KG1 (cell line): ENCODE measurements around the gene FRMD3.
A peak's percentile ranks its signal among the peaks of the same experiment; 100 is the strongest.

Experiments used
- DNase-seq: peaks from one replicate; lab custom pipeline; 2025; lab: John Stamatoyannopoulos, UW

The FRMD3 gene

DNA sequence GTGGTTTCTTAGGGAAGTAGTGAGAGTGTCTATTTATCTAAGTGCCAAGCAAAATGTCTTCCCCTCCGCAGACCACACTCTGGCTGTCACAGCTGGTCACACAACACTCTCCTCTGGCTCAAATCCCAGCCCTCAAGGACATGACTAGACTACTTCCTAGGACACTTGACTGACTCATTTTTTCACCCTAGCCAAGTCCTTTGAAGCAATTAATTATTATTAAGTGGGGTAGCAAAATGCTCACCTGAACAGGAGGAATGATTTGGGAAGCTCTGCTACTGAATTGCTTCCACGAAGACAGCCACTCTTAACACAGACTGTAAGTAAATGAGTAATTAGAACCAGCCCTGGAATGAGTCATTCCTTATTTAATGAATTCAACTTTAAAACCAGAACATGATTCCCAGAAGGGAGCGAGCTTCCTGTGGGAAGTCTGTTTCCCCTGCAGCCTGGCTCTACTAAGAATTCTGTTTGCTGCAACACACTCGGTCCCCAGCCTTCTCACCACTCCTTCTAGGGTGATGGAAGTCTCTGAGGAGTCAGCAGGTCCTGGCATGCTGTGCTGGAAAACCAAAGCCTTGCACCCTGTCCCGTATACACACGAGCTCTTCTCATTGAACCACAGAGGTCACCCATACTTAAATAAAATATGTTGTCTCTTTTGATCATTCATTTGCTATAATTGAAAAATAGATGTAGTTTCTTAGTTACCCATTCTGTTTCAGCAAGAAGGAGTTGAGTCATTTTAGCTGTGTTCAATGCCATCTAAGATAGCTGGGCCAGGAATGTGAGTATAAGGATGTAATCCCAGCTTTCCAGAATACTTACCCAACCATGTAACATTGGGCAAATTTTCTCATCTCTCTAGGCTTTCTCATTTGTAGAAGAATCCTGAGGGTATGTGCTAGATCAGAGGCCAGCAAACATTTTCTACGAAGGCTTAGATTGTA, 256.6 kb downstream of the FRMD3 start:
- peak; percentile 28 for DNase-seq

- no peak for DNase-seq
Observed at GRCh38 chr9:83280790-83281189, 257.4 kb downstream of the FRMD3 start.

- no peak for DNase-seq
Observed at GRCh38 chr9:83280268-83280667, 257.9 kb downstream of the FRMD3 start.

- DNase-seq: no peak
Observed at GRCh38 chr9:83274787-83275186, 263.4 kb downstream of the FRMD3 start.

- DNase-seq: no peak
Observed at GRCh38 chr9:83271665-83272071, 266.5 kb downstream of the FRMD3 start.

DNA sequence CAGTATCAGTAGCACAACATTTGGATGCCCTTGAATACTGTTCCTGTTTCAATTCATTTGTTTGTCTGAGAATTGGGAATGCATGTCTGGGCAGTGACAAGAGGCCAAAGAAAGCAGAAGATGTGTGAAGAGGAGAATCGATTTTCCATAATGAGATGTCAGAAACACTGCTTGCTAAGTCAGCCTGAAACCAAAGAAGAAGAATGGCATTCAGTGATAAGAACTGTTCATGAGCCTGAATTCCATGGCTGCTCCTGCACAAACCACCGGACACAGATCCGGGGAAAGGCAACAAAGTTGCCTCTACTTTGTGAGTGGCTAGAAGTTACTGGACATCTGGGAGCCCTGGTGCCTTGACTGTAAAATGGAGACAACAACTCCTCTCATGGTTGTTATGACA, 268.1 kb downstream of the FRMD3 start:
- no peak for DNase-seq

- no peak for DNase-seq
Observed at GRCh38 chr9:83267741-83268140, 270.5 kb downstream of the FRMD3 start.

DNA sequence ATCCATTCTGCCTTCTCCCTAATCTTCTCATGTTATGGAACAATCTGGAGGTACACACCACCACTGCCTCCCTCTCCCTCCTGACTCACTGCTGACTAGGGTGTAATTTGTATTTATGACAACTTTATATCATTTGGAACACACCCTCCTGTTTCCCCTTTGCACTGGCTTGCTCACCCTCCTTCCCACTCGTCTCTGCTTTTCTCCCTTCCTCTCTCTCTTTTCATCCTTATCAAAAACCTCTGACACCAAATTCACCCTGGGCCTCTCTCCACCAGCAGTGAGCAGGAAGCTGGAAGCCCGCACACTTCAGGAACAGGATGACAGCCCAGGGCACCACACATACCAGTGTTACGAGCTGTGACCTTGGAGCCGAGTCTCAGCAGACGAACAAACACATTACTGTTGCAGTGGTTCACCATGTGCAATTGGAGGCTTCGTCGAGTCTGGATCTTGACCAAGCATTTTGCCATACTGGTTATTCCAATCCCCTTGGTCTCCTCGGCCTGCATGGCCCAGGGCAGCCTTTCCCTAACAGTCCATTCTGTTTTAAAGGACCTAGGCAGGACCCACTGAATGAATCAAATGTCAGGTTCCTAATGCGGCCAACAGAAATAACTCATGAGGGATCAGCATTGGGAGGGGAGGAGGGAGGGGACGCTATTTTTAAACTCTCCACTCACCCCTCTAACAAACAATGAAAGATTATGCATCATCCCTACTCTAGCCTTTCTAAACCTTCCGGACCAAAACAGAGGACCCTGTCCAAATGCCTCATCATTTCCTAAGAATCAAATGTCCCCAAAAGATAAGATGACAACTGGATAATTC, 271.3 kb downstream of the FRMD3 start:
- no peak for DNase-seq

DNA sequence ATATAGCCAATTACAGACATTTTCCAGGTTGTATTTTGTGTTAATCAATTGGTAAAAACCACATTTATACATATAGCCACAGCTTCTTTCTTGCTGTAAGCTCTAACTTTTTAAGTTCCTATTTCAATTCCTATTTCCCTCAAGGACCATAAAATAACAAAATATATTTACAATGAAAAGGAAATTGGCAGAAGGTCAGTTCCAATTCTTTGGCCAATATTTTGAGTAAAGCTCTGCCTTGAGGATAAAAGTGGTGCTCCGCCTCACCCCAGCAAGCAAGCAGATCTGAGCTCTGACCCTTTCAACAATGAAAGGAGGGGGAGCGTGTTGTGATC, 271.9 kb downstream of the FRMD3 start:
- no peak for DNase-seq

GRCh38 chr9:83264315-83264714, 273.9 kb downstream of the FRMD3 start:
- no peak for DNase-seq

DNA sequence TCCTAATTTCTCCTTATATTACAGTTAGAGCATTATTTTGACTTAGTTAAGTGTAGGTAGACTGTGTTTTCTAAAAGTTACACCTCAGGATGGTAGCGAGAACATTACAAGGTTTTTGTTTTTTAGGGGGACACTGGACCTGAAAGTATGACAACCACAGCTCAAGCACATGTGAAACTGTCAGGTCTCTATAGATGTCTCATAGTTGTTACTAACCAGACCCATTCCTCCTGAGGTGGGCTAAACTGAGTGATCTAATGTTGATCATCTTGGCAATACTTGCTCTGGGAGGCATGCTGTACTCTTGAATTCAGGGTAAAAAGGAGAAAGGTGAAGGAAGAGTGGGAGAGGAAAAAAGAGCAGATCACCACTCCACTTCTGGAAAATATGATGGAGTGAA, 278.6 kb downstream of the FRMD3 start:
- DNase-seq: no peak

DNA sequence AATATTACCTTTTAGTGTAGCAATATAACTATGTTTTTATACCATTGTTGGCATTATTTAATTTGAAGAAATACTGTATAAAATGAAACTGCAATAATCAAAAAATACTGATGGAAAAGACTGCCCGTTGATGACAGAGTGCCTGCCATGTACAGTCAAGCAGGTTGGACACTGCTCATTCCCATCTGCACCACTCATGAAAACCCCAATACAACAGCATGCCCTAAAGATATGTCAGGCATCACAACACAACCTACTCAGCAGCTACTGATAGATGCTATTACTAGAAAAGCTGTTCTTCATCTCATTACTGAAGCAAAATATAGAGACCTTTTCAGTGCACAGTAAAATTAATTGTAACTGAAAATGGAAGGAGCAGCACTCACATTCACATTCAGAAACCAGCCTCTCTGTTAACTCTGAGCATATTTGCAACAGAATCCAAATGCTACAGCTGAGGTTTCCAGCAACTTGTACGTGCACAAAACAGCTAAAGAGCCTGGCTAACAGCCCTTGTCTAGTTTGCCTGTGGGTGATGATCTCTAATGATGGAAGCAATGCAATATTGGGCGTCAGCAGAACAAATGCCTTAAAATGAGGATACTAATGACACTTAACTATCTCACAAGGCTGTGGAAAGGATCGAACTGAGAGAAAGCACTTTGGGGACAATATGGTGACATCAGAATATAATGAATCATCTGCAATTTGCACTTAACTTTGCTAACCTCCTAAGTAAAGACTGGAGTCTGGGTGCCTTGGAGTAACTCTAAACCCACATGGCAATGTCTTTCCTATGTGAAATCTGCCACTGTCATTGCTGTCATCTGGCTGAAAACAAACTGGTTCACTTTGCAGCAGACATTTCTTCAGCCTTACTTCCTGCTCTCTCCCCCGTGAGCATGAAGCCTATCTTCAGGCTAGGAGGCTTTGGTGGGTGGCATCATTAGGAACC, 280.0 kb downstream of the FRMD3 start:
- DNase-seq: no peak

DNA sequence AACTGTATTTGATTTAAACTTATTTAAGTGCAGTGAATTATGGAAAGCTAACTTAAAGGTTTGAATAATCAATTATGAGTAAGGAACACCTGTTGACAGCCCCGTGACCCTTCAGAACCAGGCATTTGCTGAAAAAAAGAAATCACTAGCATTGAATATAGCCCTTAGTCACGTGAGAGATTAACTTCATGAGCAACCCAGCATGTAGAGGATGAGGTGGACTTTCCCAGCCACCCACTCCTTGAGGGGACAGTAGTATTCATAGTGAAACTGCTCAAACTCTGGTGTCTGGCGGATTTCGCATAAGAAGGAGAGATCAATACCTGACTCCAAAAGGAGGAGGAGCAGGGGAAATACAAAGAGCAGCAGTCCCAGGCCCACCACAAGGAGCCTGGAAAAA, 290.5 kb downstream of the FRMD3 start:
- no peak for DNase-seq

DNA sequence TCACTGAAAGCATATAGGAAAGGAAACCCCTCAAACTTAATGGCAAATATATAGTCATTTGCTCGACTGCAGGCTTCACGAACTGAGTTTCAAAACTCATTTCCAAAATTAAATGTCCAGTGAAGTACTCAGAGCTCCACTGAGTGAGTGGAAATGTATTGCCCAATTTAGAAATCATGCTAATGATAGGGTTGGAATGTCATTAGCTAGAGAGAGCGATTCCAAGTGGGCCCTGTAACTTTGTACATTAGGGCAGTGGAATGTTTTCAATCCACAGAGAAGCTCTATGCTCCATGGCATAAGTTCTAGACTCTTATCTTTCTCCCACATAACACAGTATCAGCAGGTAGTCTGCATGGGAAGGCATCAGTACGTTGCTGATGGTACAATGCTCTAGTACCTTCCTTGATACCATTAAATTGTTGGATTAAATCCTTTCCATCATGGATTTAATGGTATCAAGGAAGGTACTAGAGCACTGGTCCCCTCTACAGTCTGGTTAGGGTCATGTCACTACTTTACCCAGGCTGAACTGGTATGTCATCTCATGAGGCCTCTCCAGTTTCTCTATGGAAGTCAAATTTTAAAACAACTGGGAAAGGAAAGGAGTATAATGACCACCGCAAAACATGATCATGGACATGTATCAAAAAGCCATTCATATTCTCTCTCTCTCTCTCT, 292.1 kb downstream of the FRMD3 start:
- no peak for DNase-seq

DNA sequence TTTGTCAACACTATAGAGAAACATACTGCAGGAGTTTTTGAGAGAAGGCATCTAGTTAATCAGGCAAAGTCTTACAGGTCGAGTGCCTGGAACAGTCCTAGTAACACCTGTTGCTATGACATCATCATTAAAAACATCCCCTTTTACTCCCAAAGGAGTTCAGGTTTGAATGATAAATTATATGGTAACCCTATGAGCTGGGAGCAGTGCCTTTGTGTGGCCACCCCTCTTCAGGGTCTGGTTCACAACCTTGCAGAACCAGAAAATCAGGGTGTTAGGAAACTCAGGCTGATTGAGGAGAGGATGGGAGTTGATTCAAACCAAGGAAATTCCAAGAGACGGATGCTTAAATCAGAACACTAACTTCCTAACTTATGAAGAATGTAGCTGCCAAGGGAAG, 296.1 kb downstream of the FRMD3 start:
- DNase-seq: no peak

GRCh38 chr9:83240671-83241070, 297.5 kb downstream of the FRMD3 start:
- DNase-seq: no peak

DNA sequence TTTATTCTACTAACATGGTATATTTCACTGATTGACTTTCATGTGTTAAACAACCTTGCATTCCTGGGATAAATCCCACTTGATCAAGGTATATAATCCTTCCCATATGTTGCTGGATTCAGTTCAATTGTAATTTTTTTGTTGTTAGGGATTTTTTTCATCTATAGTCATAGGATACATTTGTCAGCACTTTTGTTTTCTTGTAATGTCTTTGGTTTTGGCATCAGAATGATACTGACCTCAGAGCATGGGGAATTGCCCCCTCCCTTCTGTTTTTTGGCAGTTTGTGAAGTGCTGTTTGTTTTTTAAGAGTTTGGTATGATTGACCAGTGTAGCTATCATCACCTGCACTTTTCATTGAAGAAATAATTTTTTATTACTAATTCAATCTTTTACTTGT, 298.5 kb downstream of the FRMD3 start:
- DNase-seq: no peak

GRCh38 chr9:83238871-83239640, 299.1 kb downstream of the FRMD3 start:
- peak; percentile 20 for DNase-seq

- DNase-seq: no peak
Observed at GRCh38 chr9:83236029-83236696, 302.0 kb downstream of the FRMD3 start.

GRCh38 chr9:83235526-83235925, 302.7 kb downstream of the FRMD3 start:
- no peak for DNase-seq
